T-cell (primary cell): Measurements from ENCODE around the gene AK4. TPM values are rescaled to one million over a fixed set of nuclear protein-coding genes. Genes with fewer than 3 reads are reported as not detected.

Experiments
- ATAC-seq, 4 experiments: fragments of 200-7000 bp in 3 of 4; fragments of 150-1000 bp in 1 of 4; cut with Tn5 transposase; replicated peaks in 1 of 4; 1 replicate in 3 of 4; 2 replicates in 1 of 4; pipeline ENCODE4 v1.10.0; 2021; ENCODE audit warnings: moderate library complexity in 3 of 4, mild to moderate bottlenecking in 2 of 4, moderate number of reproducible peaks in 1 of 4
- CTCF ChIA-PET, 2 donors: fragments of 300-600 bp; sonication (Branson Sonifier 250); formaldehyde crosslinking; loops; one replicate each; lab custom pipeline; 2022; ENCODE audit warnings: antibody characterized with exemption in 2 of 2; lab: Charles Lee
- POLR2A ChIA-PET, 2 donors: fragments of 300-600 bp; sonication (Branson Sonifier 250); formaldehyde crosslinking; loops; one replicate each; lab custom pipeline; 2022; ENCODE audit warnings: antibody characterized with exemption in 2 of 2; lab: Charles Lee
- DNase-seq, 35 experiments: peaks; one replicate each; pipeline versions ENCODE4 v3.0.0 to v3.0.0-alpha.2; 2013 to 2023
- H3K27ac ChIP-seq: one replicate; pipeline ENCODE4 v1.5.1; 2013; ENCODE audit warnings: low read length
- H3K27me3 ChIP-seq, 2 experiments: replicated peaks in 1 of 2; 1 replicate in 1 of 2; 2 replicates in 1 of 2; pipeline versions ENCODE4 v1.6.1 to v1.7.0; 2013; ENCODE audit warnings: low read length in 1 of 2, mixed read lengths in 1 of 2; ENCODE audit not compliant: control insufficient read depth in 2 of 2, insufficient read depth in 2 of 2; ENCODE audit errors: extremely low read depth in 1 of 2
- H3K36me3 ChIP-seq, 2 donors: 1 replicate in 1 of 2; 2 replicates in 1 of 2; pipeline versions ENCODE4 v1.6.1 to v1.7.0; 2013; ENCODE audit warnings: low read length in 1 of 2; ENCODE audit not compliant: control insufficient read depth in 2 of 2, insufficient read depth in 1 of 2; ENCODE audit errors: extremely low read depth in 1 of 2
- H3K4me1 ChIP-seq, 2 experiments: 1 replicate in 1 of 2; 2 replicates in 1 of 2; pipeline versions ENCODE4 v1.6.1 to v1.7.0; 2013; ENCODE audit warnings: low read length in 2 of 2, mixed read lengths in 1 of 2; ENCODE audit not compliant: insufficient read depth in 2 of 2, control insufficient read depth in 1 of 2; ENCODE audit errors: extremely low read depth in 1 of 2
- H3K4me3 ChIP-seq, 2 donors: 1 replicate in 1 of 2; 2 replicates in 1 of 2; pipeline versions ENCODE4 v1.5.1 to v1.7.0; 2013; ENCODE audit warnings: mild to moderate bottlenecking in 2 of 2, low read length in 1 of 2, moderate library complexity in 1 of 2; ENCODE audit not compliant: control insufficient read depth in 1 of 2; ENCODE audit errors: extremely low read depth in 1 of 2
- H3K9me3 ChIP-seq: 2 replicates; pipeline ENCODE4 v1.7.0; 2013
- H3K27ac Mint-ChIP-seq, 2 donors: one replicate each; pipeline ENCODE4 v1.8.0; 2020 to 2021; ENCODE audit warnings: mild to moderate bottlenecking in 2 of 2, mixed read lengths in 2 of 2
- H3K27me3 Mint-ChIP-seq, 2 donors: one replicate each; pipeline ENCODE4 v1.8.0; 2021 to 2022; ENCODE audit warnings: mixed read lengths in 2 of 2
- H3K36me3 Mint-ChIP-seq: one replicate; pipeline ENCODE4 v1.8.0; 2021; ENCODE audit warnings: mixed read lengths
- H3K4me1 Mint-ChIP-seq, 3 donors: one replicate each; pipeline ENCODE4 v1.8.0; 2020 to 2022; ENCODE audit warnings: mixed read lengths in 3 of 3, mild to moderate bottlenecking in 1 of 3
- H3K4me3 Mint-ChIP-seq, 3 donors: one replicate each; pipeline ENCODE4 v1.8.0; 2020 to 2022; ENCODE audit warnings: mild to moderate bottlenecking in 3 of 3, mixed read lengths in 3 of 3, moderate library complexity in 3 of 3
- H3K9me3 Mint-ChIP-seq, 3 donors: one replicate each; pipeline ENCODE4 v1.8.0; 2020 to 2022; ENCODE audit warnings: mixed read lengths in 3 of 3
- WGBS: methylation state at CpG from one replicate; pipeline ENCODE4 v1.1.5; 2013; ENCODE audit warnings: missing lambda C conversion rate; ENCODE audit not compliant: insufficient coverage; 5-methylcytosine and 5-hydroxymethylcytosine counted together
- total RNA-seq, 35 experiments: library from RNA in 6 of 35; stranded (reverse) in 6 of 35; fragments of 120-200 nt in 1 of 35; gene quantifications; one replicate each; pipeline versions ENCODE4 v1.2.1 to v1.2.4 and lab custom pipeline; 2013 to 2026

Gene AK4
- total RNA-seq, 5 donors from 2014 or later (not counting 1 experiment from before 2014, with no cell fraction given), result 0.18 to 2.4 (median 1.1) TPM

DNA sequence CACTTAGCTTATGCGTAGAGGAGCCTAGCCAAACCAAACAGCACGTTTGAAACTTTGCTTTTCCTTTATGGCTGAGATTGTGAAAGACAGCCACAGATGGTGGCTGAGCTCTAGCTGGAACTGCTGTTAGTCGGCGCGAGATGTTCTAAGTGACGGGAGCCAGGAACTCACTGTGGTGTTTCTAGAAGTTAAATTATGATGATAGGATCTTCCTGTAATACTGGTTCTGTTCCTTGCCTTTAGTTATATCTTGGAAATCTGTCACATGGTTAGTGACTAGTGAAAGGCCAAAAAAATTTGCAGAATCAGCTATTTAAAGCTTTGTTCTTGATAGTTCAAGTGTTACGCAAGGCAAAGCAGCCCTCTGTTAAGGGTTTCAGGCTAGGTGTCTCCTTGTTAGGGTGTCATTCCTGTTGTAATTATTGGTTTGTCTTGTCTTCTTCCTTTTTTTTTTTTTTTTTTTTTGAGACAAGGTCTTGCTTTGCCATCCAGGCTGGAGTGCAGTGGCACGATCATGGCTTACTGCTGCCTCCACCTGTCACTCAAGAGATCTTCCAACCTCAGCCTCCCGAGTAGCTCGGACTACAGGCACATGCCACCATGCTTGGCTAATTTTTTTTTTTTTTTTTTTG, 22.6 kb downstream of the AK4 start:
- POLR2A ChIA-PET, result no interaction called here

GRCh38 chr1:65172936-65173690, 25.1 kb downstream of the AK4 start:
- Mint-ChIP-seq H3K4me1 (no peaks in the 10 kb centered on the region), H3K4me3 (no peak overlapping the region), H3K27ac (no peak overlapping the region), H3K9me3 (no peaks in the 10 kb centered on the region), H3K36me3 (no peaks in the 10 kb centered on the region), H3K27me3 (peaks cover 5 to 9% of the 10 kb centered on the region in 2 donors)
- Histone ChIP-seq H3K9me3 (no peaks in the 10 kb centered on the region), H3K27me3 (no peaks in the 10 kb centered on the region), H3K36me3 (no peaks in the 10 kb centered on the region), H3K4me3 (no peak overlapping the region), H3K4me1 (no peaks in the 10 kb centered on the region), H3K27ac (no peak overlapping the region)
- WGBS, result 87% methylated on average over 9 of the region's 14 CpGs
- DNase-seq (no peak), ATAC-seq (no peak)
- POLR2A ChIA-PET, result no interaction called here
- CTCF ChIA-PET, result no interaction called here

More for the DNA sequence above, 22.6 kb downstream of the AK4 start:
- no peaks in the 10 kb centered on the region for H3K9me3 Mint-ChIP-seq
- Histone ChIP-seq H3K4me3 (no peak overlapping the region), H3K9me3 (no peaks in the 10 kb centered on the region), H3K36me3 (no peaks in the 10 kb centered on the region), H3K27me3 (no peaks in the 10 kb centered on the region), H3K27ac (no peak overlapping the region), H3K4me1 (no peaks in the 10 kb centered on the region)
- CTCF ChIA-PET, result interaction anchor here in 1 of 2 donors (0.6 kb wide), 1 partner anchor 1889 kb away, joined by 3 read pairs; no protein-coding TSS in a partner anchor
- no peak for ATAC-seq
- no peaks in the 10 kb centered on the region for H3K4me1 Mint-ChIP-seq
- no peak overlapping the region for H3K4me3 Mint-ChIP-seq
- H3K27me3 Mint-ChIP-seq, result peaks cover 0 to 6% of the 10 kb centered on the region in 2 donors
- no peaks in the 10 kb centered on the region for H3K36me3 Mint-ChIP-seq
- no peak for DNase-seq
- 53% methylated on average over 3 of the region's 10 CpGs for WGBS
- H3K27ac Mint-ChIP-seq, result no peak overlapping the region

GRCh38 chr1:65174585-65174984, 26.6 kb downstream of the AK4 start:
- H3K36me3 ChIP-seq, result no peaks in the 10 kb centered on the region
- Mint-ChIP-seq H3K27me3 (peaks cover 5 to 9% of the 10 kb centered on the region in 2 donors), H3K9me3 (no peaks in the 10 kb centered on the region), H3K4me3 (no peak overlapping the region), H3K4me1 (no peaks in the 10 kb centered on the region), H3K36me3 (no peaks in the 10 kb centered on the region), H3K27ac (no peak overlapping the region)
- no peaks in the 10 kb centered on the region for H3K9me3 ChIP-seq
- no peak for ATAC-seq
- DNase-seq, result peak in 1 of 35 experiments; percentile 2
- ChIA-PET CTCF (no interaction called here), POLR2A (no interaction called here)
- H3K4me3 ChIP-seq, result no peak overlapping the region
- 20% methylated on average over 1 of the region's 3 CpGs for WGBS
- H3K4me1 ChIP-seq, result no peaks in the 10 kb centered on the region
- H3K27ac ChIP-seq, result no peak overlapping the region
- no peaks in the 10 kb centered on the region for H3K27me3 ChIP-seq

DNA sequence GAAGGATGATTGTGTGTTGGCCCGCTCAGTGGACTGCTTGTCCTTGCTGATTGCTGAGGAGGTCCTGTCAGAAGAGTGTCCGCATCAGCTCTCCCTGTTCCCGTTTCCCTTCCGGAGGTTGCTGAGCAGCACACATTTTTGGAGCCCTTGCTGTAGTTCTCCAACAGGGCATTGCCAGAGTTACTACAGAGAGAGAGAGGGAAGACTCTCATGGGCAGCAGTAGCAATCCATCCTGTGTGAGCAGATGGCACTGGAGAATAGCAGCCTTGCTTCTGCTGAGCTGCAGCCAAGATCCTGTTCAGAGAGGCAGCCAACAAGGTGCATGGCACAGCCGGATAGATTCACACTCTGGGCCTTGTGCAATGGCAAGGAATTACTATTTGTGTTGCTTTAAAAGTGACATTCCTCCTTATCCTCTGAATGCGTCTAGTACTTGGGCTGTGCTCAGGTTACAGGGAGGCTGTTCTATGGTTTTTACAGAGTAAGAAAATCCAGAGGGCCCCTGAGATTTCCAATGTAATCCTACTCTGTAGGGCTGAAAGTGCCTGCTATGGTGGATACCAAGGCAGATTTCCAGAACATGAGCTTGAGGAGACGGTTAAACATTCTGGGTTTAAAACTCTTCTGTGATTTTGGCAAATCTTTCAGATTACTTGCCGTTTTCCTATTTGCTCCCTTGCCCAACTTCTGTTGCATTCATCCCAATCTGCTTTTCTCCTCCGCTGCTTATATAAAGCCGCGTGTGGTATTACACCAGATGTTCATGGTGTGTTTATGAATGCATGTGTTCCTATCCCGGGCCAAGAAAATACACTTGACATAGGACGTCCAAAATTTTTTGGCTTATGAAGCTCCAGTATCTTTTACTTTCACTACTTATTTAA, 27.4 kb downstream of the AK4 start:
- ATAC-seq, result no peak
- H3K9me3 Mint-ChIP-seq, result no peaks in the 10 kb centered on the region
- H3K4me1 ChIP-seq, result no peaks in the 10 kb centered on the region
- H3K27me3 ChIP-seq, result no peaks in the 10 kb centered on the region
- H3K36me3 ChIP-seq, result no peaks in the 10 kb centered on the region
- H3K4me1 Mint-ChIP-seq, result no peaks in the 10 kb centered on the region
- POLR2A ChIA-PET, result no interaction called here
- H3K9me3 ChIP-seq, result no peaks in the 10 kb centered on the region
- no peak overlapping the region for H3K27ac Mint-ChIP-seq
- H3K4me3 ChIP-seq, result no peak overlapping the region
- H3K4me3 Mint-ChIP-seq, result no peak overlapping the region
- WGBS, result 98% methylated on average over 5 of the region's 13 CpGs
- no peaks in the 10 kb centered on the region for H3K36me3 Mint-ChIP-seq
- DNase-seq, result no peak
- H3K27ac ChIP-seq, result no peak overlapping the region
- peaks cover 5 to 9% of the 10 kb centered on the region in 2 donors for H3K27me3 Mint-ChIP-seq
- CTCF ChIA-PET, result no interaction called here

- Mint-ChIP-seq H3K36me3 (no peaks in the 10 kb centered on the region), H3K9me3 (no peaks in the 10 kb centered on the region), H3K27ac (no peak overlapping the region), H3K4me1 (no peaks in the 10 kb centered on the region), H3K27me3 (peaks cover 5 to 9% of the 10 kb centered on the region in 2 donors), H3K4me3 (no peak overlapping the region)
- H3K4me1 ChIP-seq, result no peaks in the 10 kb centered on the region
- no peaks in the 10 kb centered on the region for H3K36me3 ChIP-seq
- ChIA-PET CTCF (no interaction called here), POLR2A (no interaction called here)
- WGBS, result 50% methylated on average over 1 of the region's 2 CpGs
- DNase-seq (no peak), ATAC-seq (no peak)
- no peaks in the 10 kb centered on the region for H3K27me3 ChIP-seq
- H3K4me3 ChIP-seq, result no peak overlapping the region
- H3K9me3 ChIP-seq, result no peaks in the 10 kb centered on the region
- no peak overlapping the region for H3K27ac ChIP-seq
These were observed 28.1 kb downstream of the AK4 start for GRCh38 chr1:65176056-65176450.

- H3K36me3 Mint-ChIP-seq, result no peaks in the 10 kb centered on the region
- H3K27ac Mint-ChIP-seq, result no peak overlapping the region
- H3K4me1 Mint-ChIP-seq, result no peaks in the 10 kb centered on the region
- Histone ChIP-seq H3K27ac (no peak overlapping the region), H3K4me1 (no peaks in the 10 kb centered on the region), H3K4me3 (no peak overlapping the region), H3K9me3 (no peaks in the 10 kb centered on the region), H3K36me3 (no peaks in the 10 kb centered on the region), H3K27me3 (no peaks in the 10 kb centered on the region)
- ATAC-seq (no peak), DNase-seq (no peak)
- peaks cover 5 to 9% of the 10 kb centered on the region in 2 donors for H3K27me3 Mint-ChIP-seq
- ChIA-PET CTCF (no interaction called here), POLR2A (no interaction called here)
- H3K9me3 Mint-ChIP-seq, result no peaks in the 10 kb centered on the region
- no peak overlapping the region for H3K4me3 Mint-ChIP-seq
- WGBS, result 95% methylated on average over 3 of the region's 3 CpGs
These were observed 28.6 kb downstream of the AK4 start for GRCh38 chr1:65176591-65176990.
